GM18507 (cell line): ENCODE measurements around the gene EPHB2.

ENCODE experiments used
- DNase-seq: peaks from one replicate; pipeline ENCODE4 v3.0.0; 2011; ENCODE audit warnings: low read depth; ENCODE audit not compliant: insufficient read length; ENCODE audit errors: extremely low spot score
- FAIRE-seq: peaks from 2 replicates; lab custom pipeline; 2011; peaks lifted over from hg19 to GRCh38; lab: Jason Lieb, UNC

Gene EPHB2

DNA sequence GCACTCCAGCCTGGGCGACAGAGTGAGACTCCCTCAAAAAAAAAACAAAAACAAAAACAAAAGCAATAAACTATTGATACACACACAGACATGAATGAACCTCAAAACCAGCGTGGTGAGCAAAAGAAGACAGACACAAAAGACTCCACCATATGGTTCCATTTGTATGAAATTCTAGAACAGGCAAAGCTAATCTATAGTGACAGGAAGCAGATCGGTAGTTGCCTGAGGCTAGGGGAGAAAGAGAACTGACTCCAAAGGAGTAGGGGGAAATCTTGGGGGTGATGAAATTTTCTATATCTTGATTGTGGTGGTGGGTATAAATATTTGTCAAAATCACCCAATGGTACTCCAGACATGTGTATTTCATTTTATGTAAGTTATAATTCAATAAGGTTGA, 241.2 kb downstream of the EPHB2 start:
- FAIRE-seq (no peak), DNase-seq (no peak)

DNA sequence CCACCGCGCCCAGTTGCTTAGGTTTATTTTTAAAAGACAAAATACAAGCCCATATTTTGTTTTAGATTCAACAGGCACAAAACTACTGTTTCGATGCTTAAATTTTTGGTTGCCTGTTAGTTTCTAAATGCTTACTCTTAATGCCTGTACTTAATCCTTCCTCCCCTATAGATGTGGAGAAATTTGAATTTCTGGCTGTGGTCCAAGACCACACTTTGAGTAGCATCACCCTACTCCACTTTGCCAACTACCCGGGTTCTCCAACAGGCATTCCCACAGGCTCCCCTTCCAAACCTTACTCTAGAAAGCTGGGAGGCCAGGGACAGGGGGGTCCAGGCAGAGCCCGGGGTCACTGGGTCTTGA, 242.0 kb downstream of the EPHB2 start:
- DNase-seq (no peak), FAIRE-seq (no peak)

DNA sequence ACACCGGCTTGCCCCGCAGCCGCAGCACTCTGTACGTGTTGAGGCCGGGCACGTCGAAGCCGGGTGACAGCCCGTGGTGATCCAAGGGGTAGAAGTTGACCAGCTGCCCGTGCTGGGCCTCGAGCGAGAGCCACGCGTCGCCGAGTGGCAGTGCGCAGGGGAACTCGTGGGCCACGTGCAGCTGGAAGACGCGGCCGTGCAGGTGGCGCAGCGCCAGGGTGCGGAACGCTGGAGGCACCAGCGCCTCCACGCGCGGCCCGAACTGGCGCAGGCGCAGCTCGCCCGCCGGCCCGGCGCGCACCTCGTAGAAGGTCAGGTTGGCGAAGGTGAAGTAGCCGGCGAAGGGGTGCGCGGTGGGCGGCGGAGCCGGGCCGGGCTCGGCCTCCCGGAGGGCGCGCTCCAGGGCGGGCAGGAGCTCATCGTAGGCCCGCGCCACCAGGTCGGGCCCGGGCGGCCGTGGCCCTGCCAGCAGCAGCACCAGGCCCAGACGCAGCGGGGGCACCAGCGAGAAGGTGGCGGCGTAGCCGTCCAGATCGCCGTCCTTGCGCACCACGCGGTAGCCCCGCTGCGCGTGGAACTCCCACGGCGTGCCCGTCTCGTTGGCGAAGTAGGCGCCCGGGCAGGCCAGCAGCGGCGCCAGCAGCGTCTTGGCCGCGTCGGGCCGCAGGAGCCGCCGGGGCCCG, 242.6 kb downstream of the EPHB2 start:
- no peak for DNase-seq
- FAIRE-seq = no peak

DNA sequence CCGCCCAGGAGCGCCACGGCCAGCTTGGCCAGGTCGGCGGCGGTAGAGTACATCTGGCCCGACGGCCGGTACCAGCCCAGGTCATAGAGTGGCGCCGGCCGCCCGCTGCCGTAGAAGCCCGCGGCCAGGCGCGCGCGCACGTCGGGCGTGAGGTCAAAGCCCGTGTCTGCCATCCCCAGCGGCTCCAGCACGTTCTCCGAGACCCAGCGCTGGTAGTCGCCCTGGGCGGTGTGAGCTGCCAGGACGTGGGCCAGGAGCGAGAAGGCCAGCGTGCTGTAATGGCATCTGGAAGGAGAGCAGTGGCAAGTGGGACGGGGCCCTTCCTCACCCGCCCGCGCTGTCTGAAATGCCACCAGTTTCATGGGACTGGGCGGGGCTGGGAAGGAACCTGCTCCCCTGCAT, 243.1 kb downstream of the EPHB2 start:
- DNase-seq = no peak
- FAIRE-seq = no peak

DNA sequence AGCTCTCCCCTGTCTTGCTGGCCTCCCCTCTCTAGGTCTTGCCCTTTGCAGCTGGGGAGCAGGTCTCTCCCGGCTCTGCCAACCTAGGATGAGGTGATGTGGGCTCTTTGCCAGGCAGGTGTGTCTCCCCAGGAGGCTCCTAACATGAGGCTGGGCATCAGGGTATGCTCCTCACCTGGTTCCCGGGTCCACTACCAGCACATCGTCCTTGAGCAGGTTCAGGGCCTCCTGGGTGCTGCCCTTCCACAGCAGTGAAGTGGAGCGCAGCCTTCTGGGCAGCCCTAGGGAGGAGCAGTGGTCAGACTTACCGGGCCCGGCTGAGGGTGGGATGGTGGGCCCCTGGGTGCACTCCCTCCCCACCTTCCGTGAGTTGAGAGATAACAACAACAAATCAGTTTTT, 244.5 kb downstream of the EPHB2 start:
- DNase-seq (no peak), FAIRE-seq (no peak)

DNA sequence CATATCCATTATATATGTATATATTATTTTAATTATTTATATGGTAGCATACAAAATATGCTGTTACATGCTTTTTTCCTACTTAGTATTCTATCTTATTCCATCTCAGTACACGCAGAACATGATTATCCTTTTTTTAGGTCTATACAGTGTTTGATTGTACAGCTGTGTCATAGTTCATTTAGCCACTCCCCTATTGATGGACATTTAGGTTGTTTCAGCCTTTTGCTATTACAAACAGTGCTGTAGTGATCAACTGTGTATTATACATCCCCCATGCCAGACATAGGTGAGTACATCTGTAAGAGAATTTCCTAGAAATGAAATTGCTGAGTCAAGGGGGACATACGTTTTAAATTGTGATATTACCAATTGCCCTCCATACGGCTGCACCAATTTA, 246.4 kb downstream of the EPHB2 start:
- DNase-seq = no peak
- no peak for FAIRE-seq

DNA sequence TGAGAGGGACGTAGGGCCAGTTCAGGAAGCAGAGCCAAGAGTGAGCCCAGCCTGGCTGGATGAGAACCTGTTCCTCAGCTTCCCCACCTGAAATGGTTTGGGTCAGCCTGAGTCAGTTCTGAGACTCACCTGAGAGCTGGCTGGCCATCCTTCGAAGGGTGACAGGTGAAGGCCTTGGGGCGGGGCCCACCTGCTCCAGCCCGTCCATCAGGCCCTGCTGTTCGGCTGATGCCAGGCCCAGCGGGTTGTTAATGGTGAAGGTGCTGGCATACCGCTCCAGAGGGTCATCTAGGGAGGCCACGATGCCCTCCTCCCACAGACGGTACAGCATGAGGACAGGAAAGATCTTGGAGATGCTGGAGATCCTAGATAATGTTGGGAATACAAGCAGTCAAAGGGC, 247.9 kb downstream of the EPHB2 start:
- DNase-seq (no peak), FAIRE-seq (no peak)

DNA sequence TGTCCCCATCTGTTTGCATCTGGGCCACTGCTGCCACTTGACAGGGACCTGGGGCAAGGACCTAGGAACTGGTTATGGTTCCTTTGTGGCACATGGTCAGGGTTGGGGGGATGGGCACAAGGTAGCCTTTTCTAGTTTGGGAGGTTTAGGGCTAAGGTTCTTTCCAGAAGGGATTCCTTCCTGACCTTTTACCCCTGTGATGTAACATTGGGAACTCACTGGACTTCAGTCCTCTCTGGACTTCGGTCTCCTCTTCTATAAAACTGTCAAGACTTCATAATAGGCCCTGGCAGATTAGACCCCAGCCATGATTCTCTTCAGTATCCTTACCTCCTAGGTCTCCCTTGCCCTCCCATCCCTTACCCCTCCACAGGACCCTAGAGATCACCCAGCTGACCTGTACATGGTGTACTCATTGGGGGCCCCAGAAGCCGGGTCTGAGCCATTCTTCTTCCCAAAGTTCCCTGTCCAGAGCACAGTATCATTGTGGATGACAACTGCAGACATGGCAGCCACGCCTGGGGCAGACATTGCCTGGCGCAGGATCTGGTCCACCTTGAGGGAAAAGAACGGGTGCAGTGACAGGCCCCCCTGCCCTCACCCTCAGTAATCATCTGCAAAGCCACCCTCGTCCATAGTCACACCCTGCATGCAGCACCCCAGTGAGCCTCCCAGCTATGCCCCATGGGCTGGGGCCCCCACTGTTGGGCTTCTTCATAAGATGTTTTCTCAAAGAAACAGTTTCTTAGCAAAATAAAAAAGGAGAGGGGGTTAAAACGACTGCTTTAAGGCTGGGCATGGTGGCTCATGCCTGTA, 249.1 kb downstream of the EPHB2 start:
- no peak for DNase-seq
- FAIRE-seq = no peak

DNA sequence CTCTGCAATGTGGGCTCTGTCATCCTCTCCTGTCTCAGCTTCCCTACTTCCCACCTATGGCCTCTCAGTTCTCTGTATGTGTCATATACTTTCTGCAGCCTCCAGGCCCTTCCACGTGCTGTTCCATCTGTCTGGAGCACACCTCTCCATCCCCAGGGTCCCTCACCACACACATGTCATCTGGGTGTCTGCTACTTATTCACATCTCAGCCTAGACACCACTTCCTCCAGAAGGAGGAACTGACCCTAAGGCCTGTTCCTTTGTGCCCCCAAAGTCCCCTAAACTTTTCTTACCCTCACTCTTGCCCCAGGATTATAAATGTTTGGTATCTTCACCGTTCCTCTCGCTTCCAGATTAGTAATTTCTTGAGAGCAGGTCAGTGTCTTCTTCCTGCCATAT, 251.9 kb downstream of the EPHB2 start:
- no peak for FAIRE-seq

DNA sequence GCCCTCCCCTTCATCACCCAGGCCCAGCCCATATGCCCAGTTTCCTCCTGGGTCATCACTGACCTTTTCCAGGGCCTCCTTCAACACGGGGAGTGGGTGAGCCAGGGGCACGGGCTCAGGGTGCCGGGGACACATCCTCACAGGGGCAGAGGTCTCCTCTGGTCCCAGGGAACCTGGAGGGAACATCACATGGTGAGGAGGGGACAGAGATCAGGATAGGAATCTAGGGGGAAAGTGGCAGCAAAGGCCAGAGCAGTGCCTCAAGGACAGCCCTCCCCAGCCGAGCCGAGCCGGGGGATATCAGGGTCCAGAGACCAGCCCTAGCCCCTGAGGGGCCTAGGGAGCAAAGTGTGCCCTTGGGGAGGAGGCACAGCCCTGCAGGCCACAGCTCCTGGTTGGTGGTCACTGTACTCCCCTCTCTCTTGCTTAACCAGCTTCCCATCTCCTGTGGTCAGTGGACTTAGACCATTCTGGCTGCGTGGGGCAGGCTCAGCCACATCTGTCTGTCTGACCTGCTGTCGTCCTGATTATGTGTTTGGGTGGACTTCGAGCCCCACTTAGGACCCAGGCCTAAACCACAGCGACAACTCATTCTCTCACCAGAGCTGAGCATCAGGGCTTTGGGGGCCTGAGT, 252.5 kb downstream of the EPHB2 start:
- FAIRE-seq = no peak
- no peak for DNase-seq

More for the DNA sequence above, 251.9 kb downstream of the EPHB2 start:
- no peak for DNase-seq

DNA sequence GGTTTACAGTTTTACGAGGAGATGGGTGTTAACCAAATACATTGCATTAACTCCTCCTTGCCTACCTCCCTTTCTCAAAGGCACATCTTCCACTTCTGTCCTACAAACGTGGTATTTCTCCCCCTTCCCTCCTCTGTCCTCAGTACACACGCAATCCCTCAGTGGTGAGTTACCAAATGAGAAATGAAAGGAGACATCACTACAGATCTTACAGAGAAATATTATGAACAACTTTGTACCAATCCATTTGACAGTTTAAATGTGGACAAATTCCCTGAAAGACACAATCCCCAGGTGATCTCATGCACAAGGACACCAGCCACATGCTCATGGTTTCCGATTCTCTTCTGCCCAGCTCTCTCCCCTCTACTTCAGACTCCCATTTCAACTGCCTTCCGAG, 255.7 kb downstream of the EPHB2 start:
- no peak for DNase-seq
- FAIRE-seq = no peak

DNA sequence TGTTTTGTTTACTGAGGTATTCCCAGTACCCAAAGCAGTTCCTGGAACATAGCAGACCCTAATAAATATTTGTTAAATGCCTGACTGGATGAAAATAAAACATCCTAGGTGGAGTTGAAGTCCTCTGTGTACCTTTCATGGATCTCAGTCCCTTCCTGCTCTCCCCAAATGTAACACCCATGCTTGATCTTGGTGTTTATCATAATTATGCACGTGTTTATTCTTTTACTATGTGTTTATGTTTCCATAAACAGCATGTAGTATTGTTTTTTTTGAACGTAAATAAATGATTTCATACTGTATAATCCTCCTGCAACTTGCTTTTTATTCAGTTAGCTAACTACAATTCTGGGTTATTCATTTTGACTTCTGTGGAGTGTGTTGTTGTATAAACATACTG, 257.2 kb downstream of the EPHB2 start:
- FAIRE-seq (no peak), DNase-seq (no peak)

DNA sequence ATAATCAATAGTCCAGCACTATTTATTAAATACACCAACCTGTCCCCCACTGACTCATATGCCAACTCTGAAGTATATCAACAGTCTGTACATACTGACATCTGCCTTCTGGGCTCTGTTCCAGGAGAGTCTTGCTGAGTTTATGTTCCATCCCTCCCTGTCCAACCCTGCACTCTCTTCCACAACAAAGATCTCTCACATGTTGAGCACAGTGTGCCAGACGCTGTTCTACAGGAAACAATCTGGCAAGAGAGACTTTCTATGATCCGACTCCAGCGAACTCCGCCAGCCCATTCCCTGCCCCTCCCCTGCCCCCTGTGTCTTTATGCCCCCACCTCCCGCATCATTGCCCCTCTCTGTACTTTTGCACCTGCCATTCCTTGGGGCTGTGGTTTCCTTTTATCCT, 258.7 kb downstream of the EPHB2 start:
- FAIRE-seq (no peak), DNase-seq (no peak)

DNA sequence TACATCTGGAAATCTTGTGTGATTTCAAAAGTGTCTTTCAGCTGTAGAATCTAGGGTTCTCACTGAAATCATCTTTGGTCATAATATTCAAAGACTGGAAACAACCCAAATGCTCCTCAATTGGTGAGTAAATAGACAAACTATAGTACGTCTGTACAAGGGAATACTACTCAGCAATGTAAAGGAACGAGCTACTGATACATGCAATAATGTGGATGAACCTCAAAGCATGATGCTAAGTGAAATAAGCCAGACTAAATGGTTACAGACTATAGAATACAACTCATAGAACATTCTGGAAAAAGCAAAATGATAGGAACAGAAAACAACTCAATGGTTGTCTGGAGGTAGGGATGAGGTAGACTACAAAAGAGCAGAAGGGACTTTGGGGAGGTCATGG, 259.5 kb downstream of the EPHB2 start:
- DNase-seq (no peak), FAIRE-seq (no peak)
